Measurements from ENCODE around the gene ATP6AP1. TPM values are rescaled to one million over a fixed set of nuclear protein-coding genes. Genes with fewer than 3 reads are reported as not detected.

Gene ATP6AP1
- polyA plus RNA-seq, 3 donors, result 144 to 170 (median 166) TPM

Other genes with a start within 250 kb of the ATP6AP1 start
- gene OPN1MW, start 246.1 kb upstream of the ATP6AP1 start, polyA plus RNA-seq (ENCODE audit: insufficient read length in 3 of 3), result not detected
- not detected for gene OPN1MW2, start 208.9 kb upstream of the ATP6AP1 start, polyA plus RNA-seq (ENCODE audit: insufficient read length in 3 of 3)
- not detected for gene OPN1MW3, start 171.1 kb upstream of the ATP6AP1 start, polyA plus RNA-seq (ENCODE audit: insufficient read length in 3 of 3)
- not detected for gene TEX28, start 133.6 kb upstream of the ATP6AP1 start, polyA plus RNA-seq (ENCODE audit: insufficient read length in 3 of 3)
- under 1 TPM; 0.24 to 0.54 (median 0.52) TPM for gene TKTL1, start 132.9 kb upstream of the ATP6AP1 start, polyA plus RNA-seq (ENCODE audit: insufficient read length in 3 of 3)
- gene FLNA, start 54.0 kb upstream of the ATP6AP1 start, polyA plus RNA-seq (ENCODE audit: insufficient read length in 3 of 3), result 100 to 1,000 TPM; 416 to 612 (median 573) TPM
- gene EMD, start 49.4 kb upstream of the ATP6AP1 start, polyA plus RNA-seq (ENCODE audit: insufficient read length in 3 of 3), result 10 to 100 TPM; 68.3 to 87.4 (median 81.2) TPM
- gene RPL10, start 30.3 kb upstream of the ATP6AP1 start, polyA plus RNA-seq (ENCODE audit: insufficient read length in 3 of 3), result 1,000 to 10,000 TPM; 2,952 to 3,594 (median 3,543) TPM
- 10 to 100 TPM; 14.7 to 16.4 (median 16.0) TPM for gene DNASE1L1, start 19.4 kb upstream of the ATP6AP1 start, polyA plus RNA-seq (ENCODE audit: insufficient read length in 3 of 3)
- 10 to 100 TPM; 32.3 to 46.4 (median 39.5) TPM for gene TAFAZZIN, start 17.1 kb upstream of the ATP6AP1 start, polyA plus RNA-seq (ENCODE audit: insufficient read length in 3 of 3)
- gene GDI1, start 8.5 kb downstream of the ATP6AP1 start, polyA plus RNA-seq (ENCODE audit: insufficient read length in 3 of 3), result 100 to 1,000 TPM; 127 to 145 (median 135) TPM
- gene FAM50A, start 15.5 kb downstream of the ATP6AP1 start, polyA plus RNA-seq (ENCODE audit: insufficient read length in 3 of 3), result 10 to 100 TPM; 52.6 to 65.9 (median 54.6) TPM
- gene PLXNA3, start 29.6 kb downstream of the ATP6AP1 start, polyA plus RNA-seq (ENCODE audit: insufficient read length in 3 of 3), result 10 to 100 TPM; 49.7 to 65.3 (median 53.2) TPM
- gene LAGE3, start 50.6 kb downstream of the ATP6AP1 start, polyA plus RNA-seq (ENCODE audit: insufficient read length in 3 of 3), result 10 to 100 TPM; 13.1 to 19.1 (median 16.1) TPM
- gene UBL4A, start 57.9 kb downstream of the ATP6AP1 start, polyA plus RNA-seq (ENCODE audit: insufficient read length in 3 of 3), result 10 to 100 TPM; 25.6 to 33.6 (median 32.1) TPM
- 10 to 100 TPM; 20.0 to 24.1 (median 20.9) TPM for gene SLC10A3, start 62.0 kb downstream of the ATP6AP1 start, polyA plus RNA-seq (ENCODE audit: insufficient read length in 3 of 3)
- gene FAM3A, start 87.6 kb downstream of the ATP6AP1 start, polyA plus RNA-seq (ENCODE audit: insufficient read length in 3 of 3), result 10 to 100 TPM; 36.2 to 44.6 (median 39.4) TPM
- 10 to 100 TPM; 39.2 to 49.3 (median 45.6) TPM for gene G6PD, start 118.2 kb downstream of the ATP6AP1 start, polyA plus RNA-seq (ENCODE audit: insufficient read length in 3 of 3)
- 10 to 100 TPM; 16.6 to 19.3 (median 19.3) TPM for gene IKBKG, start 118.9 kb downstream of the ATP6AP1 start, polyA plus RNA-seq (ENCODE audit: insufficient read length in 3 of 3)
- gene CTAG1A, start 156.5 kb downstream of the ATP6AP1 start, polyA plus RNA-seq (ENCODE audit: insufficient read length in 3 of 3), result not detected
- not detected for gene CTAG1B, start 190.6 kb downstream of the ATP6AP1 start, polyA plus RNA-seq (ENCODE audit: insufficient read length in 3 of 3)
- not detected for gene CTAG2, start 224.9 kb downstream of the ATP6AP1 start, polyA plus RNA-seq (ENCODE audit: insufficient read length in 3 of 3)